ENCODE results near the gene EPHA7.

GRCh38 chr6:93272211-93272610 is 147.1 kb downstream of the EPHA7 start:
- TF ChIP-seq CTCF (conservative IDR thresholded peaks at IDR 0.05 in 1 of 2, IDR thresholded peaks at IDR 0.05 in 1 of 2; ENCODE audit: extremely low read depth in 1 of 2, insufficient read depth in 1 of 2, low read depth in 1 of 2, low read length in 2 of 2) (no peak), EZH2 (IDR thresholded peaks at IDR 0.05; ENCODE audit: borderline replicate concordance, low read length) (no peak)

Data from mammary epithelial cell (primary cell).